Mammary epithelial cell (primary cell): ENCODE results near the gene PTPN9.

Source experiments
- CTCF ChIP-seq, 2 donors: IDR thresholded peaks in 1 of 2; conservative IDR thresholded peaks in 1 of 2; 2 replicates each; pipeline ENCODE4 v1.5.1; 2011 to 2012; ENCODE audit warnings: inconsistent platforms in 2 of 2, low read length in 2 of 2, mild to moderate bottlenecking in 2 of 2, control low read depth in 1 of 2, low read depth in 1 of 2; ENCODE audit not compliant: insufficient read depth in 1 of 2; ENCODE audit errors: extremely low read depth in 1 of 2
- EZH2 ChIP-seq: IDR thresholded peaks from 2 replicates; pipeline ENCODE4 v1.6.1; 2012; ENCODE audit warnings: low read length, inconsistent platforms, borderline replicate concordance

- no peak for TF ChIP-seq EZH2
- TF ChIP-seq CTCF (conservative IDR thresholded peaks at IDR 0.05 in 1 of 2, IDR thresholded peaks at IDR 0.05 in 1 of 2; ENCODE audit: extremely low read depth in 1 of 2, insufficient read depth in 1 of 2, low read depth in 1 of 2, low read length in 2 of 2): no peak
Observed at GRCh38 chr15:75561888-75562287, 17.2 kb downstream of the PTPN9 start.
